ENCODE data around the gene CDC42EP5.

- TF ChIP-seq CTCF (IDR thresholded peaks at IDR 0.05): no peak
- TF ChIP-seq POLR2A (IDR thresholded peaks at IDR 0.05; ENCODE audit: low read depth): no peak
- no peak for TF ChIP-seq EP300 (IDR thresholded peaks at IDR 0.05)
- no peak for TF ChIP-seq POLR2AphosphoS5 (IDR thresholded peaks at IDR 0.05)
Observed at GRCh38 chr19:54440641-54441040, 32.5 kb downstream of the CDC42EP5 start.
